Measurements from ENCODE around the gene XRCC6.

GRCh38 chr22:41654322-41654721, 33.2 kb downstream of the XRCC6 start:
- TF ChIP-seq CTCF (IDR thresholded peaks at IDR 0.05), result no peak
- no peak for TF ChIP-seq POLR2A (IDR thresholded peaks at IDR 0.05)

Data from testis (tissue), 2 donors.